Measurements from ENCODE around the gene RAB5B.

Gene RAB5B

GRCh38 chr12:55972042-55972441 is 1.8 kb upstream of the RAB5B start:
- H3K36me3 ChIP-seq (ENCODE audit: control insufficient read depth, insufficient read depth, low read length), result peaks cover 6% of the 10 kb centered on the region
- H3K4me3 ChIP-seq (ENCODE audit: low read length), result no peak overlapping the region
- WGBS (ENCODE audit: extremely low coverage, insufficient coverage, low lambda C conversion rate), result no CpG with 5 or more reads among the region's 3 CpGs
- H3K4me1 ChIP-seq (ENCODE audit: control insufficient read depth, low read depth, low read length), result peaks cover 12% of the 10 kb centered on the region
- no peak overlapping the region for H4K5ac ChIP-seq (ENCODE audit: low read length)
- no peak overlapping the region for H2BK15ac ChIP-seq (replicated peaks; ENCODE audit: low read depth)
- no peak overlapping the region for H3K56ac ChIP-seq (ENCODE audit: low read length)
- no peak overlapping the region for H3K18ac ChIP-seq (ENCODE audit: low read length)
- no peak overlapping the region for H2BK5ac ChIP-seq (ENCODE audit: low read length)
- H3K79me1 ChIP-seq (ENCODE audit: low read length), result peaks cover 12% of the 10 kb centered on the region
- peak overlapping the region; percentile 9 for H3K9ac ChIP-seq (ENCODE audit: low read length)
- peaks cover 34% of the 10 kb centered on the region for H3K79me2 ChIP-seq (ENCODE audit: control insufficient read depth, insufficient read depth, low read length)
- no peak overlapping the region for H3K23ac ChIP-seq (ENCODE audit: low read length)
- H3K27ac ChIP-seq (ENCODE audit: low read depth, low read length), result no peak overlapping the region
- no peaks in the 10 kb centered on the region for H3K27me3 ChIP-seq (ENCODE audit: insufficient read depth, low read length, poor library complexity)
- no peak overlapping the region for H3K4me2 ChIP-seq (ENCODE audit: low read length)
- H3K4ac ChIP-seq (ENCODE audit: low read depth, low read length), result no peak overlapping the region
- H2BK120ac ChIP-seq (ENCODE audit: low read depth, low read length), result no peak overlapping the region
- H4K8ac ChIP-seq (ENCODE audit: low read depth, low read length), result no peak overlapping the region
- peak; percentile 90 for DNase-seq
- no peak overlapping the region for H2AK5ac ChIP-seq (ENCODE audit: low read length)

- H3K4me1 ChIP-seq (ENCODE audit: control insufficient read depth, low read depth, low read length), result peaks cover 12% of the 10 kb centered on the region
- H3K36me3 ChIP-seq (ENCODE audit: control insufficient read depth, insufficient read depth, low read length), result peaks cover 6% of the 10 kb centered on the region
- peaks cover 31% of the 10 kb centered on the region for H3K79me2 ChIP-seq (ENCODE audit: control insufficient read depth, insufficient read depth, low read length)
- H3K18ac ChIP-seq (ENCODE audit: low read length), result no peak overlapping the region
- no peak overlapping the region for H3K4me3 ChIP-seq (ENCODE audit: low read length)
- no peak overlapping the region for H2BK120ac ChIP-seq (ENCODE audit: low read depth, low read length)
- H2BK15ac ChIP-seq (replicated peaks; ENCODE audit: low read depth), result no peak overlapping the region
- H4K8ac ChIP-seq (ENCODE audit: low read depth, low read length), result no peak overlapping the region
- no peak overlapping the region for H3K27ac ChIP-seq (ENCODE audit: low read depth, low read length)
- peaks cover 12% of the 10 kb centered on the region for H3K79me1 ChIP-seq (ENCODE audit: low read length)
- H2BK5ac ChIP-seq (ENCODE audit: low read length), result no peak overlapping the region
- no CpG with 5 or more reads among the region's 1 CpG for WGBS (ENCODE audit: extremely low coverage, insufficient coverage, low lambda C conversion rate)
- H3K56ac ChIP-seq (ENCODE audit: low read length), result peak overlapping the region; percentile 92
- no peak overlapping the region for H3K23ac ChIP-seq (ENCODE audit: low read length)
- peak overlapping the region; percentile 75 for H3K9ac ChIP-seq (ENCODE audit: low read length)
- no peak overlapping the region for H3K4ac ChIP-seq (ENCODE audit: low read depth, low read length)
- H4K5ac ChIP-seq (ENCODE audit: low read length), result no peak overlapping the region
- H3K4me2 ChIP-seq (ENCODE audit: low read length), result no peak overlapping the region
- H2AK5ac ChIP-seq (ENCODE audit: low read length), result no peak overlapping the region
- no peak for DNase-seq
- no peaks in the 10 kb centered on the region for H3K27me3 ChIP-seq (ENCODE audit: insufficient read depth, low read length, poor library complexity)
These were observed 1.4 kb upstream of the RAB5B start for GRCh38 chr12:55972456-55972855.

- no peak overlapping the region for H2BK120ac ChIP-seq (ENCODE audit: low read depth, low read length)
- H3K4ac ChIP-seq (ENCODE audit: low read depth, low read length), result no peak overlapping the region
- H3K23ac ChIP-seq (ENCODE audit: low read length), result no peak overlapping the region
- peak overlapping the region; percentile 91 for H2AK5ac ChIP-seq (ENCODE audit: low read length)
- H3K27ac ChIP-seq (ENCODE audit: low read depth, low read length), result no peak overlapping the region
- no peak for DNase-seq
- H3K4me2 ChIP-seq (ENCODE audit: low read length), result peak overlapping the region; percentile 59
- peak overlapping the region; percentile 75 for H3K9ac ChIP-seq (ENCODE audit: low read length)
- no peak overlapping the region for H3K18ac ChIP-seq (ENCODE audit: low read length)
- WGBS (ENCODE audit: extremely low coverage, insufficient coverage, low lambda C conversion rate), result 100% methylated on average over 1 of the region's 18 CpGs
- H4K8ac ChIP-seq (ENCODE audit: low read depth, low read length), result no peak overlapping the region
- peak overlapping the region; percentile 18 for H3K4me3 ChIP-seq (ENCODE audit: low read length)
- peak overlapping the region; percentile 44 for H2BK5ac ChIP-seq (ENCODE audit: low read length)
- H4K5ac ChIP-seq (ENCODE audit: low read length), result no peak overlapping the region
- H3K27me3 ChIP-seq (ENCODE audit: insufficient read depth, low read length, poor library complexity), result no peaks in the 10 kb centered on the region
- H2BK15ac ChIP-seq (replicated peaks; ENCODE audit: low read depth), result no peak overlapping the region
- peaks cover 30% of the 10 kb centered on the region for H3K79me2 ChIP-seq (ENCODE audit: control insufficient read depth, insufficient read depth, low read length)
- peaks cover 8% of the 10 kb centered on the region for H3K4me1 ChIP-seq (ENCODE audit: control insufficient read depth, low read depth, low read length)
- peaks cover 10% of the 10 kb centered on the region for H3K79me1 ChIP-seq (ENCODE audit: low read length)
- H3K56ac ChIP-seq (ENCODE audit: low read length), result peak overlapping the region; percentile 92
- peaks cover 5% of the 10 kb centered on the region for H3K36me3 ChIP-seq (ENCODE audit: control insufficient read depth, insufficient read depth, low read length)
These were observed 823 bp upstream of the RAB5B start for GRCh38 chr12:55972911-55973598.

DNA sequence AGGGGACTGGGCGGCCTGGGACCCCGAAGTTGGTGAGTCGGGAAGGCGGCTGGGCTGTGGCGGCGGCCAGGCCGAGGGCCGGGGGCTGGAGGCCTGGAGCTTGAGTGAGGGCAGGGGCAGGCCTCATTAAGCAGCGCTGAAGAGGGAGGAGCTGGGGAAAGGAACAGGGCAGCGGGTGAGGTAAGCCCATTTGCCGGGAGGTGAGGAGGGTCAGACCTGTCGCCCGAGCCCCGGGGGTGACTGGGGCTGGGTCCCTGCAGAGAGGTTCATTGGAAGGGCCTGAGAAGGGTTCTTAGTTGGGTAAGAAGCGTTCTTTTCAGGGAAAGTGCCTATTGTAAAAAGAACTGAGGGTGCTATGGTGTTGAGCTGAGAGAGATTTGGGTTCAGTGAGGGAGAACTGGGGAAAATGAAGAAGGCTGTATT is 441 bp downstream of the RAB5B start:
- peak overlapping the region; percentile 2 for H3K4me2 ChIP-seq (ENCODE audit: low read length)
- peak; percentile 88 for DNase-seq
- H2BK15ac ChIP-seq (replicated peaks; ENCODE audit: low read depth), result no peak overlapping the region
- peak overlapping the region; percentile 49 for H2AK5ac ChIP-seq (ENCODE audit: low read length)
- no peaks in the 10 kb centered on the region for H3K27me3 ChIP-seq (ENCODE audit: insufficient read depth, low read length, poor library complexity)
- H3K36me3 ChIP-seq (ENCODE audit: control insufficient read depth, insufficient read depth, low read length), result peaks cover 4% of the 10 kb centered on the region
- H3K9ac ChIP-seq (ENCODE audit: low read length), result peak overlapping the region; percentile 99
- peak overlapping the region; percentile 92 for H2BK120ac ChIP-seq (ENCODE audit: low read depth, low read length)
- peaks cover 27% of the 10 kb centered on the region for H3K79me2 ChIP-seq (ENCODE audit: control insufficient read depth, insufficient read depth, low read length)
- H3K4ac ChIP-seq (ENCODE audit: low read depth, low read length), result peak overlapping the region; percentile 66
- H2BK5ac ChIP-seq (ENCODE audit: low read length), result peak overlapping the region; percentile 86
- peak overlapping the region; percentile 95 for H3K56ac ChIP-seq (ENCODE audit: low read length)
- WGBS (ENCODE audit: extremely low coverage, insufficient coverage, low lambda C conversion rate), result no CpG with 5 or more reads among the region's 15 CpGs
- H3K4me3 ChIP-seq (ENCODE audit: low read length), result peak overlapping the region; percentile 86
- H3K4me1 ChIP-seq (ENCODE audit: control insufficient read depth, low read depth, low read length), result peaks cover 5% of the 10 kb centered on the region
- H4K8ac ChIP-seq (ENCODE audit: low read depth, low read length), result no peak overlapping the region
- H4K5ac ChIP-seq (ENCODE audit: low read length), result no peak overlapping the region
- H3K23ac ChIP-seq (ENCODE audit: low read length), result peak overlapping the region; percentile 92
- peaks cover 7% of the 10 kb centered on the region for H3K79me1 ChIP-seq (ENCODE audit: low read length)
- H3K27ac ChIP-seq (ENCODE audit: low read depth, low read length), result peak overlapping the region; percentile 93
- H3K18ac ChIP-seq (ENCODE audit: low read length), result peak overlapping the region; percentile 92

- Histone ChIP-seq H3K18ac (ENCODE audit: low read length) (no peak overlapping the region), H2BK120ac (ENCODE audit: low read depth, low read length) (no peak overlapping the region), H3K23ac (ENCODE audit: low read length) (no peak overlapping the region), H2AK5ac (ENCODE audit: low read length) (no peak overlapping the region), H3K4me3 (ENCODE audit: low read length) (no peak overlapping the region), H3K27me3 (ENCODE audit: insufficient read depth, low read length, poor library complexity) (no peaks in the 10 kb centered on the region), H2BK15ac (replicated peaks; ENCODE audit: low read depth) (no peak overlapping the region), H3K4ac (ENCODE audit: low read depth, low read length) (no peak overlapping the region), H3K79me2 (ENCODE audit: control insufficient read depth, insufficient read depth, low read length) (peaks cover 27% of the 10 kb centered on the region), H2BK5ac (ENCODE audit: low read length) (no peak overlapping the region), H3K36me3 (ENCODE audit: control insufficient read depth, insufficient read depth, low read length) (peaks cover 1% of the 10 kb centered on the region), H4K8ac (ENCODE audit: low read depth, low read length) (no peak overlapping the region), H3K79me1 (ENCODE audit: low read length) (peaks cover 15% of the 10 kb centered on the region), H3K9ac (ENCODE audit: low read length) (no peak overlapping the region), H4K5ac (ENCODE audit: low read length) (no peak overlapping the region), H3K4me2 (ENCODE audit: low read length) (no peak overlapping the region), H3K56ac (ENCODE audit: low read length) (no peak overlapping the region), H3K27ac (ENCODE audit: low read depth, low read length) (no peak overlapping the region), H3K4me1 (ENCODE audit: control insufficient read depth, low read depth, low read length) (peaks cover 2% of the 10 kb centered on the region)
- WGBS (ENCODE audit: extremely low coverage, insufficient coverage, low lambda C conversion rate), result no CpG with 5 or more reads among the region's 7 CpGs
- no peak for DNase-seq
These were observed 4.5 kb downstream of the RAB5B start for GRCh38 chr12:55978393-55978792.

- no peak overlapping the region for H3K18ac ChIP-seq (ENCODE audit: low read length)
- H3K4me2 ChIP-seq (ENCODE audit: low read length), result no peak overlapping the region
- peaks cover 15% of the 10 kb centered on the region for H3K79me1 ChIP-seq (ENCODE audit: low read length)
- H3K4me3 ChIP-seq (ENCODE audit: low read length), result no peak overlapping the region
- H3K56ac ChIP-seq (ENCODE audit: low read length), result no peak overlapping the region
- H3K4me1 ChIP-seq (ENCODE audit: control insufficient read depth, low read depth, low read length), result peaks cover 2% of the 10 kb centered on the region
- H3K79me2 ChIP-seq (ENCODE audit: control insufficient read depth, insufficient read depth, low read length), result peaks cover 27% of the 10 kb centered on the region
- no peak overlapping the region for H3K9ac ChIP-seq (ENCODE audit: low read length)
- H3K4ac ChIP-seq (ENCODE audit: low read depth, low read length), result no peak overlapping the region
- H4K8ac ChIP-seq (ENCODE audit: low read depth, low read length), result no peak overlapping the region
- no peak overlapping the region for H2AK5ac ChIP-seq (ENCODE audit: low read length)
- H3K27me3 ChIP-seq (ENCODE audit: insufficient read depth, low read length, poor library complexity), result no peaks in the 10 kb centered on the region
- DNase-seq, result no peak
- H3K36me3 ChIP-seq (ENCODE audit: control insufficient read depth, insufficient read depth, low read length), result peaks cover 1% of the 10 kb centered on the region
- no peak overlapping the region for H2BK15ac ChIP-seq (replicated peaks; ENCODE audit: low read depth)
- no peak overlapping the region for H2BK120ac ChIP-seq (ENCODE audit: low read depth, low read length)
- H2BK5ac ChIP-seq (ENCODE audit: low read length), result no peak overlapping the region
- H3K27ac ChIP-seq (ENCODE audit: low read depth, low read length), result no peak overlapping the region
- H4K5ac ChIP-seq (ENCODE audit: low read length), result no peak overlapping the region
- no CpG with 5 or more reads among the region's 3 CpGs for WGBS (ENCODE audit: extremely low coverage, insufficient coverage, low lambda C conversion rate)
- H3K23ac ChIP-seq (ENCODE audit: low read length), result no peak overlapping the region
These were observed 5.2 kb downstream of the RAB5B start for GRCh38 chr12:55979069-55979468.

Data from mesendoderm (in vitro differentiated cells).